G401 (cell line): Measurements from ENCODE around the gene JMY. TPM values are rescaled to one million over a fixed set of nuclear protein-coding genes. Genes with fewer than 3 reads are reported as not detected.
"Not testable (repeated sequence)": the region's sequence is repeated elsewhere in the genome, so short reads cannot be mapped to it uniquely, and the experiment has no call there.

Experiments
- DNase-seq: peaks from one replicate; pipeline ENCODE4 v3.0.0-alpha.2; 2015; ENCODE audit warnings: low spot score
- in situ Hi-C: cut with HindIII; loops from 2 replicates; pipeline ENCODE4 v1.10.0; 2016; ENCODE audit warnings: low sequenced_read_pairs, mixed read lengths
- total RNA-seq: library from RNA; depleted of rRNA; stranded (reverse); fragments of >200 nt; shearing (Covaris generic); gene quantifications from 2 replicates; pipeline ENCODE4 v1.2.3, GENCODE V29; 2014

Gene JMY
- total RNA-seq, 1 experiment from 2014 or later = 7.2 TPM

- in situ Hi-C loops = no loop called here
- DNase-seq = no peak
Observed at GRCh38 chr5:79236362-79236969, 535 bp downstream of the JMY start.

DNA sequence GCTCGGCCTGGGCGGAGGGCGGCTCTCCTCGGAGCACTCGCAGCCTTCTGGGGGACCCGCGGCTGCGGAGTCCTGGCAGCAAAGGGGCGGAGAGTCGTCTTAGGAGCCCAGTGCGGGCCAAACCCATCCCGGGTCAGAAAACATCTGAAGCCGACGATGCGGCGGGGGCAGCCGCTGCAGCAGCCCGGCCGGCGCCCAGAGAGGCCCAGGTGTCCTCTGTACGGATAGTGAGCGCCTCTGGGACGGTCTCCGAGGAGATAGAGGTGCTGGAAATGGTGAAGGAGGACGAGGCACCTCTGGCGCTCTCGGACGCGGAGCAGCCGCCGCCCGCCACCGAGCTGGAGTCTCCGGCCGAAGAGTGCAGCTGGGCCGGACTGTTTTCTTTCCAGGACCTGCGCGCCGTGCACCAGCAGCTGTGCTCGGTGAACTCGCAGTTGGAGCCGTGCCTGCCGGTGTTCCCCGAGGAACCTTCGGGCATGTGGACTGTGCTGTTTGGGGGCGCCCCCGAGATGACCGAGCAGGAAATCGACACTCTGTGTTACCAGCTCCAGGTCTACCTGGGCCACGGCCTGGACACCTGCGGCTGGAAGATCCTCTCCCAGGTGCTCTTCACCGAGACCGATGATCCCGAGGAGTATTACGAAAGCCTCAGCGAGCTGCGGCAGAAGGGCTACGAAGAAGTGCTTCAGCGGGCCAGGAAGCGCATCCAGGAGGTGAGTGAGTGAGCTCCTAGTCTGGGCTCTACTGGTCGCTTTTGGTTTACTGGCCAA, 1.2 kb downstream of the JMY start:
- in situ Hi-C loops = no loop called here
- DNase-seq = peak; percentile 58

DNA sequence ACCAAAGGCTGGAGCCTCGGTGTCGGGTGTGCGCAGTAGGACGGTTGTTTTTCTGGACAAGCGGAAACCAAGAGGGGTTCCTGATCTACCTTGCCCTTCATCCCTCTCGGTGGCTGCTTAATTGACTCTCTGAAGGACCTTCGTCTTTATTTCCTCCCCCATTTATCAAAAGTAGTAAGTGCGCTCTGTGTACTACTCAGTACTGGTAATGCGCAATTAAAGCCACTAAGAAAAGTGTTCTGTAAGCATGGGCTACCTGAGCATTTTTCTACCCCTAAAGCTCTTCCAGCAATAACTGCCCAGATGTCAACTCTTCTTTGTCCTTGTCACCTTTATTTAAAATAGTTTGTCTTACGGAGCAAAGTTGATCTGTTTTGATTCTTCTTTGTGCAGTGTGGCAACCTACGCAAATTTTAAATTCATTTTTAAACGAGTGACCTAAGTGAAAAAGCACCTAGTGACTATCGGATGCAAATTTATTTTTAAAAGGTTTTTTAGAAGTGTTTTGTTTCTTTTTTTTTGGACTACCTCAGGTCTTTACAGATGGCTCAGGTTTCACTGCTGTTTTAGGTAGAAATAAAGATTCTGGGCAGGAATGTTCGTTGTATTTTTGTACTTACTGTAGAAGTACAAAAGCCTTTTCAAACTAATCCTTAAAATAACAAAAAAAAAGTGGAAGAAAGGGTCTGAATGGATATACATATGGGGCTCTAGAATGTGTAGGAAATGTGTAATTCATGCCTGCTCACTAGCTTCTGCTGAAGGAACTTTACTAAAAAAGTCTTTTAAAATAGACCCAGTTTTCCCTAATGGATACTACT, 2.0 kb downstream of the JMY start:
- in situ Hi-C loops = no loop called here

GRCh38 chr5:79240561-79240960, 4.6 kb downstream of the JMY start:
- in situ Hi-C loops = no loop called here
- no peak for DNase-seq

More for the DNA sequence above, 2.0 kb downstream of the JMY start:
- no peak for DNase-seq

- DNase-seq = no peak
- in situ Hi-C loops = no loop called here
Observed at GRCh38 chr5:79241535-79241979, 5.6 kb downstream of the JMY start.

DNA sequence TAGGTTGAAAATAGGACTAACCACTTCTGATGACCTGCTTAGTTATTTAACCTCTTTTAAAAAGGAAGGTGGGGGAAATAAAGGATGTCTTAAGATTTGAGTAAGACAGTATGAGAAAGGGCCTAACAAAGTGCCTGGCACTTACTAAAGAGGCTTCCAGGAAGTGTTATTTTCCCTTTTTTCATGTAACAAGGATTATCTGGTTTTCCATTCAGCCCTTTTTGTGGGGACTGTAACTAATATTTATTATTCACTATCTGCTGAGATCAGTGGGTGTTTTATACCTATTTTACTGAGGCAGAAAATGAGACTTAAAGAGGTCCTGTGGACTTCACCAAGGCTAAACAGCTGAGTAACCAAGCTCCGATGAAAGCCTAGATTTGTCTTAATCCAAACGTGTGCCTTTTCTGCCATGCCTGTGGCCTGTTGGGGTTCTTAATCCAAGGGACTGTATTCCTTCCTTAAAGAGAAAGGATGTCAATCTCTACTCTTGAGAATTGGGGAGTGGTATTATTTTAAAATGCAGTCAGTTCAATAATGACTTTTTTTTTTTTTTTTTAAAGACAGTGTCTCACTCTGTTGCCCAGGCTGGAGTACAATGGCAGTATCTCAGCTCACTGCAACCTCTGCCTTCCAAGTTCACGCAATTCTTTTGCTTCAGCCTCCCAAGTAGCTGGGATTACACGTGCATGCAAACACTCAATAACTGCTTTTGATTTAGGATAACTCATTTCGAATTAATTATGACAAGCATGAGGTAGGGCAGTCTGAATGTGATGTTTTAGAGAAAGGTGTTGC, 6.5 kb downstream of the JMY start:
- in situ Hi-C loops = no loop called here
- no peak for DNase-seq

GRCh38 chr5:79243224-79243623, 7.3 kb downstream of the JMY start:
- DNase-seq = no peak
- in situ Hi-C loops = no loop called here

- DNase-seq, in situ Hi-C loops: not testable (repeated sequence)
Observed at GRCh38 chr5:79254067-79254466, 18.1 kb downstream of the JMY start.

DNA sequence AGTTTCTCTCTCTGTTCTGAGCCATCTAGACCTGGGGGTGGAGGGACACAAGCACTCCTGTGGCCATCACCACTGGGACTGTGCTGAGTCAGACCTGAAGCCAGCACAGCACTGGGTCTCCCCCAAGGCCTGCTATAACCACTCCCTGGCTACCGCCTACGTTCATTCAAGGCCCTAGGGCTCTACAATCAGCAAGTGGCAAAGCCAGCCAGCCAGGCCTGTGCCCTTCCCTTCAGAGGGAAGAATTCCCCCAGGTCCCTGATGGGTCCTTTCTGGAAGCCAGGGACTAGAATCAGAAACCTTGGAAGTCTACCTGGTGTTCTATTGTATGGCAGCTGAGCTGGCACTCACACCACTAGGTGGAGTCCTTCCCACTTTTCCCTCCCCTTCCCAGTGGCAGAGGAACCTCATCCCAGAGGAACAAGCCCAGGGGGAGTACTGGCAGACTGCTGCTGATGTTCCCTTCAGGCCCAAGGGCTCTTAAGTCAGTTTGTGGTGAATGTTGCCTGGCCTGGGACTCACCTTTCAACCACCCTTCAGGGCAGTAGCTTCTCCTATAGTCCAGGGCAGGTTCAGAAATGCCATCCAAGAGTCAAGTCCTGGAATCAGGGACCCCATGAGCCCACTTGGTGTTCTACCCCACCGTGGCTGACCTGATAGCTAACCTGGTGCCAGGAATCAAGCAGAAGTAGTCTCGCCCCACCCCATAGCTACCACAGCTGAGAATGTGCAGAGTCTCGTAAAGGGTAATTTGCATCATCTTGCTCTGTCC, 20.0 kb downstream of the JMY start:
- in situ Hi-C loops = no loop called here
- no peak for DNase-seq

DNA sequence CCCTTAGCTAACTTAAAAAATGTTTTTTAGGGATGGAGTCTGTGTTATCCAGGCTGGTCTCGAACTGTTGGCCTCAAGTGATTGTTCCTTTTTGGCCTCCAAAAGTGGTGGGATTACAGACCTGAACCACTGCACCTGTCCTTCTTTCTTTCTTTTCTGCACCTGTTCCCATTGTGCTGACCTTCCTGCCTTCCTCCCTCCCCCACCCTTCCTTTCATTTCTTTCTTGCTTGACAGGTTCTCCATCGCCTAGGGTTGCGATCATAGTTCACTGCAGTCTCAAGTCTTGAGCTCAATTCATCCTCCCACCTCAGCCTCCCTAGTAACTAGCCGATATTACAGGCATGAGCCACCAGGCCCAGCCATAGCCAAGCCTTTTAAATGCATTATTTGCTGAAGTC, 20.6 kb downstream of the JMY start:
- no peak for DNase-seq
- in situ Hi-C loops = no loop called here

DNA sequence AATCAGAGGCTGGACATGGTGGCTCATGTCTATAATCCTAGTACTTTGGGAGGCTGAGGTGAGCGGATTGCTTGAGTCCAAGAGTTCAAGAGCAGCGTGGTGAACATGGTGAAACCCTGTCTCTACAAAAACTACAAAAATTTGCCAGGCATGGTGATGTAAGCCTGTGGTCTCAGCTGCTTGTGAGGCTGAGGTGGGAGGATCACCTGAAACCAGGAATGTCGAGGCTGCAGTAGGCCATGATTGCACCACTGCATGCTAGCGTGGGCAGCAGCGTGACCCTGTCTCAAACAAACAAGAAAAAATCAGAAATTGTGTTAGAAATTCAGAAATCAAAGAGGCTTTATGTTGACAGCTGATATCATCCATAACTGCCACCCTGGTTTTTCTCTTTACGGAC, 21.4 kb downstream of the JMY start:
- DNase-seq = no peak
- in situ Hi-C loops = no loop called here

DNA sequence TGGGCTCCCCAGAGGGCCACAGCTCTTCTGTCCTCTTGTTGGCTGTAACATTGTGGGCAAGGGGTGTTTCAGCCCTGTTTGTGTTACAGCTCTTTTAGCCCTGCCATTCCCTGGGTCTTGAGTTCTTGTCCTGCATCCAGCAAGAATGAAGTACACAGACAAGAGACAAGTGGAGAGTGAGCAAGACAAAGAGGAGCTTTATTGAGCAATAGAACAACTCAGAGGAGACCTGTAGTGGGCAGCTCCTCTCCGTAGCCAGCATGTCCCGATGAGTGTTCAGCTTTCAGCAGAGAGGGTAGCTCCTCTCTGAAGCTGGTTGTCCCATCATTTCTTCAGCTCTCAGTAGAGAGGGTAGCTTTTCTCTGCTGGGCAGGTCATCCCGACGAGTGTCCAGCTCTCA, 22.9 kb downstream of the JMY start:
- no peak for DNase-seq
- in situ Hi-C loops = no loop called here

DNA sequence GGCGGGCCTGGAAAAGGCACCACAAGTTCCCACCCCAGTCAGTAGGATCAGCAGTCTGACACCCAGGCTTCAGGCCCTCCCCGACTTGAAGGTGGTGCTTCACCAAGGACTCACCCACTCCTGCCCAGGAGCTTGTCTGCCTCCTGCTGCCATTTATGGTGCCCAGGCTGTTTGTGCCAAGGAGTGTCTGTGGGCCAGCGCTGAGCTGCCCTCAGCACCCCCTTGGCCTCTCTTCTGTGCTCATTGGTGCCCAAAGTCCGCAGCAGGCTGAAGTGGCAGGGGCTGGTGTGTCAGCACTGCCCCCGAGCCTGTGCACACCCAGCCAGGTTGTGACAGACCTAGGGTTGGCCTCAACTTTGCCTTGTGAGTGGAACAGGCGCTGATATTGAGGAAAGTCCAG, 23.5 kb downstream of the JMY start:
- DNase-seq = no peak
- in situ Hi-C loops = no loop called here

- DNase-seq = no peak
- in situ Hi-C loops = no loop called here
Observed at GRCh38 chr5:79259810-79260209, 23.9 kb downstream of the JMY start.

GRCh38 chr5:79261897-79262296, 26.0 kb downstream of the JMY start:
- no peak for DNase-seq
- in situ Hi-C loops = no loop called here

DNA sequence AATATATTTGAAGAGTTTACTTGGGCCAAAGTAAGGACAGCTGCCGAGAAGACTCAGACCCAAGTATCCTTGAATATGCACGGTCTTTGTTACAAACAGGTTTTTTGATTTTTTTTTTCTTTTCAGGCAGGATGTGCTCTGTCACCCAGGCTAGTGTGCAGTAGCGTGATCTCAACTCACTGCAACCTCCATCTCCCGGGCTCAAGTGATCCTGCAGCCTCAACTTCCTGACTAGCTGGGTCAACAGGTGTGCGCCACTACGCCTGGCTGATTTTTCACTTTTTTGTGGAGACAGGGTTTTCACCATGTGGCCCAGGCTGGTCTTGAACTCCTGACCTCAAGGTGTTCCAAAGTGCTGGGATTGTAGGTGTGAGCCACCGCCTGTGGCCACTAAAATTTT, 27.4 kb downstream of the JMY start:
- in situ Hi-C loops = no loop called here
- DNase-seq = no peak

- no peak for DNase-seq
- in situ Hi-C loops = no loop called here
Observed at GRCh38 chr5:79267180-79267579, 31.2 kb downstream of the JMY start.

- in situ Hi-C loops = no loop called here
- DNase-seq = no peak
Observed at GRCh38 chr5:79269733-79270166, 33.8 kb downstream of the JMY start.

DNA sequence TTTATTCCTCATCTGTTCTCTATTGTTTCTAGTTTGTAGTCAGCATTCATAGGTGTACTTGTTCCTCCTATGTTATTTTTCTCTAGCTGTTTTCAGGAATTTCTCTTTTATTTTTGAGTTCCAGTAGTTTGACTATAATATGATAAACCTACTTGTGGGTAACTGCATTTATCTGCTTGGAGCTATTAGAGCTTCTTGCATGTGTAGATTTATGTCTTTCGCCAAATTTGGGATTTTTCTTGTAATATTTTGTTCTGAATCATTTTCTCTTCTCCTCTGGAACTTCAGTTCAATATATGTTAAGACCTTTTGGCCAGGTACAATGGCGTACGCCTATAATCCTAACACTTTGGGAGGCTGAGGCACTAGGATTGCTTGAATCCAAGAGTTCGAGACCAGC, 37.4 kb downstream of the JMY start:
- in situ Hi-C loops = no loop called here
- no peak for DNase-seq
